Fibroblast of villous mesenchyme (primary cell): ENCODE measurements around the gene NHSL1. TPM values are rescaled to one million over a fixed set of nuclear protein-coding genes. Genes with fewer than 3 reads are reported as not detected.

Experiments used
- DNase-seq: peaks from one replicate; pipeline ENCODE4 v3.0.0-alpha.2; 2010; ENCODE audit warnings: low read depth
- H3K4me3 ChIP-seq: 2 replicates; pipeline ENCODE4 v1.5.1; 2011; ENCODE audit warnings: low read depth, mild to moderate bottlenecking, low read length
- total RNA-seq: library from RNA; depleted of rRNA; stranded (reverse); fragments of >200 nt; gene quantifications from 2 replicates; pipeline ENCODE4 v1.2.3, GENCODE V29; 2012
- TF ChIP-seq, protein P1 (sequence below): IDR thresholded peaks from 2 replicates; pipeline ENCODE4 v1.5.1; 2012; ENCODE audit warnings: low read depth, mild to moderate bottlenecking, low read length; ENCODE audit not compliant: insufficient read depth

NHSL1 gene
- total RNA-seq, 1 donor = 4.7 TPM

- no peak overlapping the region for H3K4me3 ChIP-seq
- TF ChIP-seq, protein P1, sequence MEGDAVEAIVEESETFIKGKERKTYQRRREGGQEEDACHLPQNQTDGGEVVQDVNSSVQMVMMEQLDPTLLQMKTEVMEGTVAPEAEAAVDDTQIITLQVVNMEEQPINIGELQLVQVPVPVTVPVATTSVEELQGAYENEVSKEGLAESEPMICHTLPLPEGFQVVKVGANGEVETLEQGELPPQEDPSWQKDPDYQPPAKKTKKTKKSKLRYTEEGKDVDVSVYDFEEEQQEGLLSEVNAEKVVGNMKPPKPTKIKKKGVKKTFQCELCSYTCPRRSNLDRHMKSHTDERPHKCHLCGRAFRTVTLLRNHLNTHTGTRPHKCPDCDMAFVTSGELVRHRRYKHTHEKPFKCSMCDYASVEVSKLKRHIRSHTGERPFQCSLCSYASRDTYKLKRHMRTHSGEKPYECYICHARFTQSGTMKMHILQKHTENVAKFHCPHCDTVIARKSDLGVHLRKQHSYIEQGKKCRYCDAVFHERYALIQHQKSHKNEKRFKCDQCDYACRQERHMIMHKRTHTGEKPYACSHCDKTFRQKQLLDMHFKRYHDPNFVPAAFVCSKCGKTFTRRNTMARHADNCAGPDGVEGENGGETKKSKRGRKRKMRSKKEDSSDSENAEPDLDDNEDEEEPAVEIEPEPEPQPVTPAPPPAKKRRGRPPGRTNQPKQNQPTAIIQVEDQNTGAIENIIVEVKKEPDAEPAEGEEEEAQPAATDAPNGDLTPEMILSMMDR = no peak
- no peak for DNase-seq
These were observed 111.5 kb downstream of the NHSL1 start for GRCh38 chr6:138387577-138388368.

- no peak for DNase-seq
- no peak overlapping the region for H3K4me3 ChIP-seq
- TF ChIP-seq, protein P1 = no peak
These were observed 112.4 kb downstream of the NHSL1 start for GRCh38 chr6:138386897-138387296.

- no peak overlapping the region for H3K4me3 ChIP-seq
- TF ChIP-seq, protein P1 = no peak
- DNase-seq = no peak
These were observed 115.5 kb downstream of the NHSL1 start for GRCh38 chr6:138383776-138384175.

GRCh38 chr6:138382498-138383265 is 116.6 kb downstream of the NHSL1 start:
- TF ChIP-seq, protein P1 = no peak
- no peak overlapping the region for H3K4me3 ChIP-seq
- DNase-seq = no peak

- H3K4me3 ChIP-seq = no peak overlapping the region
- DNase-seq = no peak
- TF ChIP-seq, protein P1 = no peak
These were observed 120.8 kb downstream of the NHSL1 start for GRCh38 chr6:138378463-138378862.

DNA sequence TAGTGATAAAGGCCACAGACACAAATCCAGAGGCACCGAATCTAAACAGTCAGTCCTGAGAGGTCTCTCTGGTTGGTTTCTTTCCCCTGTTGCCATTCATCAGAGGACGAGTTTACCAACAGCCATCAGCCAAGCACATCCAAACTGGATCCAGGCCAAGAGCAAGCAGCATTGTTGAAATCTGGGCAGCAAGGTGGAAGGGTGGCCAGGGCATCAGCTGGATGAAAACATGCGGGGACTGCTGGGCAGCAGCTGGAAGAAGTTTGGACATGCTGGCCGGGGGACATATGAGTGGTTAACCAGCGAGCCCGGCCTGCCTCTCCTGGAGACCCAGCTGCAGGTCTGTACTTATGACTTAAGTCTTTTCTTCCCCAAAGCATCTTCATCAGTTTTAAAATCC is 121.5 kb downstream of the NHSL1 start, which contains the start of gene SMIM28:
TSS of gene SMIM28 (plus strand) at position 62 of the 400 bp plus-strand sequence. CDS start at position 230, 168 bp downstream.
- TF ChIP-seq, protein P1 = no peak
- H3K4me3 ChIP-seq = no peak within 1 kb of the TSS
- DNase-seq = no peak
